DMS114 treated with DMSO at 0.1 percent for 48 hours (cell line): ENCODE results near the gene LYL1.

Experiments
- DNase-seq: peaks from one replicate; lab custom pipeline; 2025; ENCODE audit not compliant: unreplicated experiment; lab: John Stamatoyannopoulos, UW

The LYL1 gene

GRCh38 chr19:13130886-13131490 is 28.3 kb upstream of the LYL1 start:
- DNase-seq, result no peak

DNA sequence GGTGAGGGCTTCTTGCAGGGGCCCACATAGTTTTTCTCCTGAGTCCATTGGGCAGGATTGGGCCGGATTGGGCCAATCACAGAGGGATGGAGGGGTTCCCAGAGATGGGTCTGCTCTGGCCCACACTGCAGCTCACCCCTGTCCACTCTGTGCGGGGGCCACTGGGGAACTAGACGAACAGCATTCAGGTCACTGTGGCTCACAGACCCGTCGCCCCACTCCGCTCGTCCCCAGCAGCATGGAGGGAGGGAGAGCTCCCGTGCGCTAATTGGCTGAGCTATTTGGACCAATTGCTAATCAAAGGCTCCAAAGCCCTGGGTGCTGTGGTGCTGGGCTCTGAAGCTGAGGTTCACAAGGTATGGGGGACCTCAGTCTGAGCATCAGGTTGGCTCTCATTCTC is 26.7 kb upstream of the LYL1 start:
- no peak for DNase-seq

DNA sequence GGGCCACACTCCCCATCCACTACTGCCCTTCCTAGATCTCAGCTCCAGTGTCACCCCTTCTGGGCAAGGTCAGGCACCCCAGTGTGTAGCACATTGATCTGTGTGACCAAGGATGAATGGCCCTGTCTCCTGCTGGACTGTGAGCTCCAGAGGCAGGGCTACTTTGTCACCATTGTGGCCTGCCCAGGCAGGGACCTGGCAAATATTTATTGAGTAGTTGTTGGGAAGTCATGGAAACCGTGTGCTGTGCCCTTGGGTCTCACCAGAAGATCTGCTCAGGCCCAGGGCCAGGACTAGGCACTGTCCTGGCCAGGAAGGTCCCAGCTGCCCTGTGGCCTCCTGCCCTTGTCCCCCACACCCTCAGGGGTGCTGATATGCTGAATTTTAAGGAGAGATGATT is 25.9 kb upstream of the LYL1 start:
- no peak for DNase-seq

- no peak for DNase-seq
These were observed 25.3 kb upstream of the LYL1 start for GRCh38 chr19:13127811-13128575.

- DNase-seq, result no peak
These were observed 24.4 kb upstream of the LYL1 start for GRCh38 chr19:13127051-13127450.

- no peak for DNase-seq
These were observed 20.6 kb upstream of the LYL1 start for GRCh38 chr19:13122980-13123957.

DNA sequence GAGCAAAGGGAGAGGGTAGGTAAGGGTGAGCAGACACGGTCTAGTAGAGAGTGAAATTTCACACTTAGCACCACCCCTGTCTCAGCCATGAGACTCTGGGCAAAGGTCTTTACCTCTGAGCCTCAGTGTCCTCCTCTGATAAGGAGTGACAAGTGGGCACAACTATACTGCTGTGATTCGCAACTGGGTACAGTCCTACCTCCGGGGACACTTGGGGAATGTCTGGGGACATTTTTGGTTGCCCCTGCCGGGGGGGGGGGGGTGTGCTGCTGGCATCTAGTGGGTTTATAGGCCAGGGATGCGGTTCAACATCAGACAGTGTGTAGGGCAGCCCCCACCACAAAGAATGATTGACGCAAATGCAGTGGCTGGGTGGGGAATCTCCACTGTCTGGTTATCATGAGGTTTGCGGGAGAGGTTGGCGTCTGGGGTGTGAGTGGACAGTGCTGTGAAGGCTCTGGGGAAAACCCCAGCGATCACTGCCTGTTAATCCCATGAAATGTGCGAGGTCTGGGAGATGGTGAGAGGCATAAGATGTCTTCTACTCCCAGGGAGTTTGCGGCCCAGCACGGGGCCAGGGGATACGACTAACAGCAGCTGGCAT is 19.7 kb upstream of the LYL1 start:
- DNase-seq, result no peak

DNA sequence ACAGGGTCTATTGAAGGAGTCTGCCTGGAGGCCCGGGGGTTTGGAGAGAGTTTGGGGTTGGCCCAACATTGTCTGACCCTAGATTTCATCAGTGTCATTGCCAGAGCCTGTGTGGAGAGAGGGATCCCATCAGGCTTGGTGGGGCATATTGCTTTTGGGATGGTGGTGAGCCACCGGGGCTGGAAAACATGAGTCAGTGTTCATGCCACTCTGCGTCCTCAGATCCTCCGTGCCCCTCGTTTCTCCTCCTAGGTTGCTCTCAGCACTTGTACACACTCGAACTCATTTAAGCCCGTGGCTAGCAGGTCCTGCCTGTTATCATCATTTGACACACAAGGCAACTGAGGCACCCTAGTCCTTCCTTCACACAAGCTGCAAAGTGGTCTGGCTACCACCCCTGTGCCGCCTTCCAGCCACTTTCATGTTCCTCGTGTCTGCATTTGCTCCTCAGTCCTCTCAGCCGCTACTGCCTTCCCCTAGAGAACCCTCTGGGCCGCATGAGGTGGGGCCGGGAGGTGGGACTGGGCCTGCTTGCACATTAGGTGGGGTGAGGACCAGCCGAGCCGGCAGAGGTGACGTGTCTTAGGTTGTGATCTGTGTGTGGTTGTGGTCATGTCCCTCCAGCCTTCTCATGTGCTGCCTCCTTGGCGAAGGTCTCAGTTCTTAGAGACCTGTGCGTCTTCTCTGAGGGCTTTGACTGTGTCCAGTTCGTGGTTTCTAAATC is 19.1 kb upstream of the LYL1 start:
- no peak for DNase-seq

DNA sequence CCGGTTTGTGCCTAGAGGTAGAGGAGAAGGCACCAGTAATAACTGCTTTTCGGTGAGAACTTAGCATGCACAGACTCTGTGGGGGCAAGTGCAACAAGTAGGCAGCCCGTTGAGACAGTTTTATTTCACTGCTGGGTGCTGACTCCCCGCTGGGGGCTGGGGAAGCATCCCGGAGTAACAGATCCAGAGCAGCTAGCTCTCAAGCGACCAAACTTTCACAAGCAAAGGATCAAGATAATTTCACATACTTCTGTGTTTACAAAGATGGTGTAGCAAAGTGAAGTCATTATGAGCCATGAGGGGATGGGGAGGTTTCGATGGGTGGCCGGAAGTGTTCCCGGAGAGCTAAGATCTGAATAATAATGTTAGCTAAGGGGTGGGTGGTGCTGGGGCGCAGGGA is 18.2 kb upstream of the LYL1 start:
- no peak for DNase-seq

GRCh38 chr19:13120031-13120430 is 17.4 kb upstream of the LYL1 start:
- no peak for DNase-seq

GRCh38 chr19:13119627-13120026 is 17.0 kb upstream of the LYL1 start:
- DNase-seq, result no peak

DNA sequence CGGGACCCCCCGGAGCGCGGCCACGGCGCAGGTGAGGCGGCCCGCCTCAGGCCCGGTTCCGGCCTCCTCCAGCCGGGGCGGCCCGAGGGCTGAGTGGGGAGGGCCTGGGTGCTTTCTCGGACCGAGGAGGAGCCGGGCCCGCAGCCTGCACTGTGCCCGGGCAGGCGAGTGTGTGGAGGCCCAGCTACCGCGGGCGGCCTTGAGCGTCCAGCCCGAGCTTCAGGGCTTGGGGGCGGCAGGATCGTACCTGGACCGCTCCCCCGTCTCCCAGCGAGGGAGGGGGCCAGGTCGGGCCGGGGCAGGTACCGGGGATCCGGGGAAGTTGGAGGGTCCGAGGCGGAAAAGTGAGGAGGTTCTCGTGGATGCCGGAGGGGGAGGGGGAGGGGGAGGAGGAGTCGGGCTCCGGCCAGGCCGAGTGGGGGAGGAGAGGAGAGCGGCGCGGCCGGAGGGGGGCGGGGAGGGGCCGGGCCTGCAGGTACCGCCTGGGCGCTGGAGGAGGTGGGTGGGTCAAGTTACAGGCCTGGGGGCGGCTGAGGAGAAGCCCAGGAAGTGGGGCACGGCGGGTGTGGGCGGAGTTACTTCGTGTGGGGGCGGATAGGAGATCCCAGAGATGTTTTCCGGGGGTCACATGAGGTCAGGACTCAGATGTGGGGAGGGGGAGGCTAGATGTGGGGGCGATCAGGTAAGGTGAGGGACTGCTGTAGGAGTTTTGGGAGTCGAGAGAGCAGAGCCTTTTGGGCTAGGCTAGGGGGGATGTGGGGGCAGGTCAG is 16.0 kb upstream of the LYL1 start:
- no peak for DNase-seq

- DNase-seq, result peak; percentile 68
These were observed 15.2 kb upstream of the LYL1 start, which contains the start of gene NACC1 for GRCh38 chr19:13117772-13118423. NACC1 (plus strand) TSS chr19:13118264; CDS start chr19:13135208, 16,944 bp downstream.

GRCh38 chr19:13117176-13117771 is 14.6 kb upstream of the LYL1 start:
- no peak for DNase-seq

DNA sequence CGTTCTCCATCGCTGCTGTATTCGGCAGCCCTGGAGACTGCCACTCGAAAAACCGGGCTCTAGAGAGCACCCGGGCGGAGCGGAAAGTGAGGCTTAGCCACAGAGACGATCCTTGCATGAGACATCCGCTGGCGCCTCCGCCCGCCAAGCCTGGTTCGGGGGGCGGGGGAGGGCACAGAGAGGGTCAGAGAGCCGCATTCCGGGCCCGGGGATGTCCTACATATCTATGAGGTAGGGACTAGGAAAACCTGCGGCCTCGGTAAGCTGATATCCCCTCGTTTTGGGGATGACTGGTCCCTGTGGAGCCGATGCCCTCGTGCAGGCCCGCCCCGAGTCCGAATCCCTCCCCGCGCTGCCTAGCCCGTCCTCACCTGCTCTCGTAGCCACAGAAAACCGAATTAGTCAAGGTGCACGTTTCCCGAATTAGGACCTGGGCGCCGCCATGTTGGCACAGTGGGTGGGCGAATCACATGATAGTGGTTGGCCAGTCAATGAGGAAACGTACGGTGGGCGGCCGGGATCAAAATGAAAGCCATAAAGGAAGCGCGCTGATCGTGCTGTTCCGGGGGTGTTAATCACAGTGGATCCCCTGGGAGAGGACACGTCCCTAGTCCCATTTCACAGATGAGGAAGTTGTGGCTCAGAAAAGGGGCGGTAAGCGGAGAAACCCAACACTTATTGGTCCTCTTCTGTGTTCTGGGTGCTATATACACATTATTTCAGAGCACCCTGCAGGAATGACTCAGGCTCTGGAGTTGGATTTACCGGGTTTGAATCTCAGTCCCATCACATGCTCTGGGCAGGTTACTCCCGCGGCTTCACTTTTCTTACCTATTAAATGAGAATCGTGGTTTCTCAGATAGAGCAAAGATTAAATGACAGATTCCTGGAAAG is 13.9 kb upstream of the LYL1 start, which contains the start of gene TRMT1:
Gene TRMT1, minus strand, starts transcription at position 459 of the 894 bp plus-strand sequence. Its CDS starts 341 bp downstream, at position 118.
- DNase-seq, result peak; percentile 76

DNA sequence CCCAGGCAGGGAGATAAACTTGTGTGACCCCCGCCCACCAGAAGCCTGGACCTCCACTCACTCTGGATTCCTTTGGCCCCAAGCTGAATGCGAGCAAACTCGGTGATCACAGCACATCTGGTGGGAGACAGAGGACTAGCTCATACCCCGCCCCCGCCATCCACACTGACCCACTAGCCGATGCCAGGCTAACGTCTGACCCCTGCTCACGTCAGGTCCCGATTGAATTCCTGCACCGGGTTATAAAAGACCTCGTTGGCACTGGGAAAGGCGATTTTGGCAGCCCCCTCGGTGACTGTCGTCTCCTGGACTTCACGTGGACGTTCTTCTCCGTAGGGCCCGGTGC is 13.3 kb upstream of the LYL1 start:
- DNase-seq, result no peak

GRCh38 chr19:13112555-13112954 is 9.9 kb upstream of the LYL1 start:
- no peak for DNase-seq

GRCh38 chr19:13110099-13110610 is 7.5 kb upstream of the LYL1 start:
- no peak for DNase-seq
